Measurements from ENCODE around the gene CISD1.

- TF ChIP-seq CTCF (IDR thresholded peaks at IDR 0.05) (no peak), POLR2AphosphoS5 (IDR thresholded peaks at IDR 0.05) (no peak)
These were observed 4.2 kb upstream of the CISD1 start for GRCh38 chr10:58264780-58265179.
